ENCODE measurements around the gene PABPN1. TPM values are rescaled to one million over a fixed set of nuclear protein-coding genes. Genes with fewer than 3 reads are reported as not detected.

PABPN1 gene
- total RNA-seq, 1 donor from 2014 or later, result 73.7 TPM

GRCh38 chr14:23299211-23299957, 21.9 kb upstream of the PABPN1 start:
- DNase-seq (ENCODE audit: missing footprints) (no peak), ATAC-seq (no peak)
- intact Hi-C loops (cut with DNase I), result loop anchor here (5.0 kb wide), 1 partner anchor 177 kb away; no protein-coding TSS in a partner anchor

- intact Hi-C loops (cut with DNase I), result loop anchor here (5.0 kb wide), 2 partner anchors 167 to 178 kb away; partner anchors contain the start of gene NGDN
- DNase-seq (ENCODE audit: missing footprints), result no peak
- ATAC-seq, result no peak
Measured at GRCh38 chr14:23299986-23300686, 21.1 kb upstream of the PABPN1 start.

DNA sequence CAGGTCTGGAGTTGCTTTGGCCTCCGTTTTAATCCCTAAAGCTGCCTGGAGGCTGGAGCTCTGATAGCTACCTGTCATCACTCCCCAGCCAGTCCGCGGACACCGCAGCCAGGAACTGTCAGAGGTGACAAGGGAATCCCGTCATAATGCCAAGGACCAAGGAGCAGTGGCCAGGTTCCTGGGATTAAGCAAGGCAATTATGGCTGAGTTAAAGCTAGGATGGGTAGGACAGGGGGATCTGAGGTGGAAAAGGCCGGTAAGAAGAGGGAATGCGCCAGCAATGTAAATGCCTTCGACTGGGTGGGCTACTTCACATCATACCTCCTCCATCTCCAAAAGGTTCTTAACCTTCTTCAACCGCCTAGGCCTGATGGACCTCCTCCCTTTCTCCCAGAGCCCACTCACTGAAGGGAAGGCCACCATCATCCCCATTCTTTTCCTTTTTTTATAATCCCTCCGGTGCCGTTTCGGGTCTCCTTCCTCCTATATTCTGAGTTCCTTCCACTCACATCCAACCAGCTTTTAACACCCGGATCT, 20.5 kb upstream of the PABPN1 start:
- peak; percentile 82 for DNase-seq (ENCODE audit: missing footprints)
- intact Hi-C loops (cut with DNase I), result loop anchor here (1.0 to 5.0 kb wide), 2 partner anchors 21 to 167 kb away; partner anchors contain the start of genes NGDN and PABPN1
- ATAC-seq, result peak; percentile 39

DNA sequence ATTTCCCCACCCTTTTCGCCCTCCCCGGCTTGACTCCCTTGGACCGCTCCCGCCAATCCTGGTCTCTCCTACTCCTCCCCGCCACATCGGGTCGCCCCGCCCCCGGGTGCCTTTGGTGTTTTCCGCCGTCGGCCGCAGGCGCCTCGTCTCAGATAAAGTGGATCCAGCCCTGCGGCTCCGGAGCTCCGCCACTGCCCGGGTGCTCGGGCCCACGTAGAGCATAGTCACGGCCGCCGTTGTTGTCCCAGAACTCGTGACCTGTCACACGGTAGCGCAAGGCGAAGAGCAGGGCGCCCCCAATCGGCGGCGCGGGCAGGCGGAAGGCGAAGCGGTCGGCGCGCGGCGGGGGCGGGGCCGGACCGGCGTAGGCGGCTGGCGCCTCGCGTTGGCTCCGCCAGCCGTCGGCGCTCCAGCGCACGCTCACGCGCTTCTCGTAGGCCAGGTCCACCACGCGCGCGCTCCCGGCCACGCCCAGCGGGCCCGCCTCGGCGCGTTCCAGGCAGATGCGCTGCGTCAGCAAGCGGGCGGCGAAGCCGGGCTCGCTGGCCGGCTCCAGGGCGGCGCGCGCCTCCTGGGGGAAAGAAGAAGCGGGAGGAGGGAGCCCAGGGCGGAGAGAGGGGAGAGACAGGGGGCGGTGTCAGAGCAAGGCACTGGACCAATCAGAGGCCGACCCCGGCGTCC, 19.8 kb upstream of the PABPN1 start:
- ATAC-seq, result peak; percentile 90
- intact Hi-C loops (cut with DNase I), result loop anchor here (1.0 to 5.0 kb wide), 2 partner anchors 20 to 166 kb away; partner anchors contain the start of genes NGDN and PABPN1

DNA sequence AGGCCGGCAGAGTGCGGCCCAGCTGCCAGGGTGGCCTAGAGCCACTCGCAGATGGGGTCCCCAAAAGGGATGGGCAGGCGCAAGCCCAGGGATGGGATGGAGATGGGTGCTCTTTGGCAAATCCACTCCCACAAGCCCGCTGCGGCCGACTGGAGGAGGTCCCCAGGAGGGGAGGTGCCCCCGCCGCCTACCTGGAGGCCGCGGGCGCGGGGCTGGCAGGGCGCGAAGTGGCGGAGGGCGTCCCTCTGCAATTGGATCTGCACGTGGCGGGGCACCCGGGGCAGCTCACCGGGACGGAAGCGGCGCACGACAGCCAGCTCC, 19.3 kb upstream of the PABPN1 start:
- ATAC-seq, result no peak
- intact Hi-C loops (cut with DNase I), result loop anchor here (1.0 to 5.0 kb wide), 2 partner anchors 19 to 165 kb away; partner anchors contain the start of genes NGDN and PABPN1
- no peak for DNase-seq (ENCODE audit: missing footprints)

More for the DNA sequence above, 19.8 kb upstream of the PABPN1 start:
- DNase-seq (ENCODE audit: missing footprints), result peak; percentile 99

DNA sequence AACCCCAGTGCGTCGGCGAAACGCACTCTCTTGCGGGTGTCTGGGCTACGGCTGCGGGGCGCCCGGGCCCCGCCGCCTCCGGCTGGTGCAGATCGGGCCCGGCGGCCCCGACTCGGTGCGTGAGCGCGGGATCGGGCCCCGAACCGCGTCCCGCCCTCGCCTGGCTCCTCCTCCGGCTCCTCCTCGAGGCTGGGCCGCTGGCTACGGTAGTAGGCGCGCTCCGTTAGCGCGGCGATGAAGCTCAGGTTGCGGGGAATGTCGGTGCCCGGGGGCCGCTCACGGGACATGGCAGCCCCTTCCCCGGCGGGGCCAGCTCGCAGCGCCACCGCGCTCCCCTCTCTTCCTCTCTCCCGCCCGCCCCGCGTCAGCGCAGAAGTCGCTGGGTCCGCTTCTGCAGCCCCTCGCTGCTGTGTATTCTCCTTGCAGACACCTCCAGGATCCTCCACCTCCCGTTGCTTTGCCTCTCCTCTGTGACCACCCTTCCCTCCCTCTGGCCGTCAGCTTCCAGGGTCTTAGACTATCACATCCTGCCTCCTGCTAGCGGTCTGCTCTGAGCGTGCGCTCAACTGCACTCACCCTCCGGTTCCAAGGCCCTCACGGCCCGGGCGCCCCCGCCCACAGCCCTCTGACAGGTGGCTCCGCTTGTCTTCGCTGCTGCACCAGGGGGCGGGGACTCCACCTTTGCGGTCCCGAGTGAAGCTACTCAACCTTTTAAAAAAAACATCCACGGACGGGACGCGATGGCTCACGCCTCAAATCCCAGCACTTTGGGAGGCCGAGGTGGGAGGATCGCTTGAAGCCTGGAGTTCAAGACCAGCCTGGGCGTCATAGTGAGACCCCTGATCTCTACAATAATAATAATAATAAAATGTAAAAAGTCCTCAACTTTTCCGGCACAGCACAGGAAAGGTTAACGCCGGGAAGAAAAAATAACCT, 18.7 kb upstream of the PABPN1 start, which contains the start of gene PPP1R3E:
Gene PPP1R3E (minus strand): TSS at position 570 of the 936 bp plus-strand sequence. CDS start 283 bp downstream, at position 287.
- intact Hi-C loops (cut with DNase I), result loop anchor here (5.0 kb wide), 1 partner anchor 165 kb away; the partner anchor contains the start of gene NGDN
- ATAC-seq (peak; percentile 42), DNase-seq (ENCODE audit: missing footprints) (peak; percentile 86)

DNA sequence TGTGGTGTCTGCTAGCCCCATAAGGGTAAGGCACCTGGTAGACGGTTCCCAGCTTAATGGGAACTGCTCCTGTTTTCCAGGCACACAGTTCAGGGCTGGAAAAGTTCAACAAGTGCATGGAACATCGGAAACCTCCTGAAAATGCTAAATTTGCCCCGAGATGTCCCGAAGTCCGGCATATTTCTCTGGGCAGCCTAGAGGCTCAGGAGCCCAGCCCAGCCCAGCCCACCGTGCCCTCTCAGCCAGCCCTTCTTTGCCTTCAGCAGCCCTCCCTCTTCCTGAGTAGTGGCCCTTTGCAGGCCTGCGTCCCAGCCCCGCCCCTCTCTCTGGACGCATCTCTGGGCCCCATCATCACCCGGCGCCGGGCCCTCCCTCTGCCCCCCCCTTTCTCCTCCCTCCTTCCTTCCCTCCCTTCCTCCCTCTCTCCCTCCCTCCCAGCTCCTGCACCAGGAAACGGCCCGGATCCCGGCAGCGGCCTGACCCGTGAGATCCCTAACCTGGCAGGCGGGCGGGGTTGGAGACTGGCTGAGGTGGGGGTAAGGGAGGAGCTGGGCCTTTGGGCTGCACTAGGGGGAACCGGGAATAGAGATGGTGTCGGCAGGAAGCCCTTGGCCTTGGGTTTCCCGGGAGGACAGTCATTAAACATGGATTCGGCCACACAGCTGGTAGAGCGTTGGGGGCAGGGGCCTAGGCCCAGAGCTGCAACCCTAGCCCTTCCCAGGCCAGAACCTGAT, 14.7 kb upstream of the PABPN1 start, which contains the start of gene BCL2L2:
Gene BCL2L2 (plus strand): TSS at position 422 of the 734 bp plus-strand sequence. CDS start 935 bp downstream, outside the sequence.
- peak; percentile 69 for ATAC-seq
- intact Hi-C loops (cut with DNase I), result no loop called here
- peak; percentile 95 for DNase-seq (ENCODE audit: missing footprints)

GRCh38 chr14:23307146-23307530, 14.1 kb upstream of the PABPN1 start:
- ATAC-seq, result no peak
- intact Hi-C loops (cut with DNase I), result no loop called here
- DNase-seq (ENCODE audit: missing footprints), result no peak

GRCh38 chr14:23307687-23308644, 13.3 kb upstream of the PABPN1 start:
- intact Hi-C loops (cut with DNase I), result no loop called here
- no peak for ATAC-seq
- no peak for DNase-seq (ENCODE audit: missing footprints)

GRCh38 chr14:23308721-23309445, 12.4 kb upstream of the PABPN1 start:
- intact Hi-C loops (cut with DNase I), result no loop called here
- no peak for ATAC-seq
- DNase-seq (ENCODE audit: missing footprints), result no peak

- no peak for DNase-seq (ENCODE audit: missing footprints)
- intact Hi-C loops (cut with DNase I), result no loop called here
- ATAC-seq, result no peak
Measured at GRCh38 chr14:23310546-23310945, 10.7 kb upstream of the PABPN1 start.

- ATAC-seq, result no peak
- intact Hi-C loops (cut with DNase I), result no loop called here
- no peak for DNase-seq (ENCODE audit: missing footprints)
Measured at GRCh38 chr14:23316300-23316699, 5.0 kb upstream of the PABPN1 start.

DNA sequence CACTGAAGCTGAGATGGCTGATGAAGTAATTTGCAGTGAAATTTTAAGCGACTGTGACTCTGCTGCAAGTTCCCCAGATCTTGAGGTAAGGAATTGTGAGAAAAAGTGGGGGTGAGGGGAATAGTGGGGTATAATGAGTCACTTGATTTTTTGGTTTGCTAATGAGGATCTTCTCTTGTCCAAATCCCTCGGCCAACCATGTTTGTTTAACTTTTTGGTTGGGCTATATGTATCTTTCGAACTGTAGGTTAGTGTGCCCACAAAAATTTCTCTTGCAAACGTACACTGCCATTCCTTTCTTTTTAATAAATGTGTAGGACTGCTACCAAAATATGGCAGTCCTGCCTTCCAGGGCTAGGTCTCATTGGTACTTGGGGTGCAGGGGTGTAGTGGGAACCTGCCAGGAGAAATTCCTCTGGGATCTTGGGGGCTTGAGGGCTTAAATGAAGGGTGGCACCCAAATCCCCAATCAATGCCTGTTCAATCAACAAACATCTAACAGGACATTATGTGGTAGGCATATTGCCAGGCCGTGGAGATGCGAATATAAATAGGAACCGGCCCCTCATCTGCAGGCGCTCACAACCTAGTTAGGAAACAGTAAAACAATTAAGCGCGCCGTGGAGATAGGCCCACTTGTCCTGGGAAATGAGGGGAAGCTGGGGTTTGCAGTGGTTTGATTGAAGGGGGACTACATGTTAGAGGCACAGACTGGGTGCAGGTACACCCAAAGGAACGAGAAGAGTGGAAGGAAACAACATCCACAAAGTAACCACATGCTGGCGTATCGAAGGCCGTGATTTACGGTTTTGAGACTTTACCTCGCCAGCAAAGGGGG, 1.3 kb upstream of the PABPN1 start:
- ATAC-seq (no peak), DNase-seq (ENCODE audit: missing footprints) (no peak)
- intact Hi-C loops (cut with DNase I), result loop anchor here (5.0 kb wide), 2 partner anchors 147 to 237 kb away; partner anchors contain the start of genes NGDN and THTPA

Measured in Right ventricle myocardium inferior (tissue), 1 donor.